Superior temporal gyrus (tissue), 1 donor: ENCODE results near the gene SLC25A6.
"Not testable (repeated sequence)": the region's sequence is repeated elsewhere in the genome, so short reads cannot be mapped to it uniquely, and the experiment has no call there.

Experiments used
- DNase-seq: peaks from one replicate; pipeline ENCODE4 v3.0.0-alpha.2; 2016; ENCODE audit errors: extremely low spot score

Gene SLC25A6

DNA sequence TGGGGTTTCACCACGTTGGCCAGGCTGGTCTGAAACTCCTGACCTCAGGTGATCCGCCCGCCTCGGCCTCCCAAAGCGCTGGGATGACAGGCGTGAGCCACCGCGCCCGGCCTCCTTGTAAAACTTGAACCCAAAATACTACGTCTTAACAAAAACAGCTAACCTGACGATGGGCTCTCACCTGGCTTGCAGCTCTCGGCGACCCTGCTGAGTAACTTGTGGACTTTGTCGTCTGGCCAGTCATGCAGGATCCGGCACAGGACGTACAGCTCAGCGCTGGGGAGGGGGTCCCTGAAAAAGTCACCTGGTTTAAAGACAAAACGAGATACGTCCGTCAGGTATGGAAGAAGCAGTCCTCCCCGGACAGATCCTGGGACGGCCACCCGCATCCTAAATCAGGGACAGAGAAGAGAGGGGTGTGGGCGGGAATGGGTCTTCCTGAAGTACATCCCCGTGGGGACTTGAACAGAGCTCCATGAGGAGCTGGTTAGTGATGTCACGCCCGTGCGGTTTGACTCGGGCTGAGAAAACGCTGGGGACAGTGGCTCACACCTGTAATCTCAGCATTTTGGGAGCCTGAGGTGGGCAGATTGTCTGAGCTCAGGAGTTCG lies 20.7 kb upstream of the SLC25A6 start:
- no peak for DNase-seq

DNA sequence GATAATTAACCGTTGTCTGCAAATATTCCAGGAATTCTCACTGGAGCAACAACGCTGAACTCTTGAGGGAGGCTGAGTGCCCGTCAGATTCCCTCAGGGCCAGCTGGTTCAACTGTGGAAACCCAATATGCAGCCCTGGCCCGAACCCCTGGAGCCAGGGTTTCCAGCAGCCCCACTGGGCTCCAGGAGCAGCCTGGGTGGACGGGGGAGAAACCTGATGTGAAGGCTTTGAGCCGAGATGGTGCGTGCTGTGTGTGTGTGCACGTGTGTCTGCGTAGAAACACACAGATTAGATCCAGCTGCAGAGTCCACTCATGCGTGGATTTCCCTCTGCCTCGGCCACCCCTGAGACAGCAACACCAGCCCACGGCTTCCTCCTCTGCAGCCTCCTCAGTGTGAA lies 19.4 kb upstream of the SLC25A6 start:
- DNase-seq = no peak

DNA sequence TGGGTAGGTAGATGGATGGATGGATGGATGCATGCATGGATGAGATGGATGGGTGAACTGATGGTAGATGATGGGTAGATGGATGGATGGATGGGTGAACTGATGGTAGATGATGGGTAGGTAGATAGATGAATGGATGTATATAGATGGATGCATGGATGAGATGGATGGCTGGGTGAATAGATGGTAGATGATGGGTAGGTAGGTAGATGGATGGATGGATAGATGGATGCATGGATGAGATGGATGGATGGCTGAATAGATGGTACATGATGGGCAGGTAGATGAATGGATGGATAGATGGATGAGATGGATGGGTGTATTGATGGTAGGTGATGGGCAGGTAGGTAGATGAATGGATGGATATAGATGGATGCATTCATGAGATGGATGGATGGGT lies 15.1 kb upstream of the SLC25A6 start:
- DNase-seq = no peak

DNA sequence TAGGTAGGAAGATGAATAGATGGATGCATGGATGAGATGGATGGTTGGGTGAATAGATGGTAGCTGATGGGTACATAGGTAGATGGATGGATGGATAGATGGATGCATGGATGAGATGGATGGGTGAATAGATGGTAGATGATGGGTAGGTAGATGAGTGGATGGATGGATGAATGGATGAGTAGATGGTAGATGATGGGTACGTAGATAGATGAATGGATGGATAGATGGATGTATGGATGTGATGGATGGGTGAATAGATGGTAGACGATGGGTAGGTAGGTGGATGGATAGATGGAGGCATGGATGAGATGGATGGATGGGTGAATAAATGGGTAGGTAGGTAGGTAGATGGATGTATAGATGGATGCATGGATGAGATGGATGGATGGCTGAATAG lies 13.9 kb upstream of the SLC25A6 start:
- DNase-seq = not testable (repeated sequence)

DNA sequence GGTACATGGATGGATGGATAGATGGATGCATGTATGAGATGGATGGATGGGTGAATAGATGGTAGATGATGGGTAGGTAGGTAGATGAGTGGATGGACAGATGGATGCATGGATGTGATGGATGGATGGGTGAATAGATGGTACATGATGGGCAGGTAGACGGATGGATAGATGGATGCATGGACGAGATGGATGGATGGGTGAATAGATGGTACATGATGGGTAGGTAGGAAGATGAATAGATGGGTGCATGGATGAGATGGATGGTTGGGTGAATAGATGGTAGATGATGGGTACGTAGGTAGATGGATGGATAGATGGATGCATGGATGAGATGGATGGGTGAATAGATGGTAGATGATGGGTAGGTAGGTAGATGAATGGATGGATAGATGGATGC lies 12.0 kb upstream of the SLC25A6 start:
- DNase-seq = not testable (repeated sequence)

DNA sequence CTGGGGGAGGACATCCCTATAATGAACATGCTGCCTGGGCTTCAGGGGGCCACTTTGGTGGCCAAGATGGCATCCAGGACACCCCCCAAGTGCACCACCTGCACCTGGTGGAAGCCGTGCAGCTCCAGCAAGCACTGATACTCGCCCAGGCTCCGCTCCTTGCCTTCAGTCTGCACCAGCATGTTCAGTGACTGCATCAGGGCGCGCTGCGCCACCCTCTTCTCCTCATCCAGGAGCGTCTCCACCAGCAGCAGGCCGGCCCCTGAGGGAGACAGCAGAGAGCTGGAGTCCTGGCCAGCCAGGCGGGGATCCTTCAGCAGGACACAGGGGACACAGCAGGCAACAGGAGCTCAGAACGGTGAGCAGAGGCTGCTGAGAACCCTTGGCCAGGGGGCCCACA lies 11.3 kb upstream of the SLC25A6 start:
- no peak for DNase-seq

DNA sequence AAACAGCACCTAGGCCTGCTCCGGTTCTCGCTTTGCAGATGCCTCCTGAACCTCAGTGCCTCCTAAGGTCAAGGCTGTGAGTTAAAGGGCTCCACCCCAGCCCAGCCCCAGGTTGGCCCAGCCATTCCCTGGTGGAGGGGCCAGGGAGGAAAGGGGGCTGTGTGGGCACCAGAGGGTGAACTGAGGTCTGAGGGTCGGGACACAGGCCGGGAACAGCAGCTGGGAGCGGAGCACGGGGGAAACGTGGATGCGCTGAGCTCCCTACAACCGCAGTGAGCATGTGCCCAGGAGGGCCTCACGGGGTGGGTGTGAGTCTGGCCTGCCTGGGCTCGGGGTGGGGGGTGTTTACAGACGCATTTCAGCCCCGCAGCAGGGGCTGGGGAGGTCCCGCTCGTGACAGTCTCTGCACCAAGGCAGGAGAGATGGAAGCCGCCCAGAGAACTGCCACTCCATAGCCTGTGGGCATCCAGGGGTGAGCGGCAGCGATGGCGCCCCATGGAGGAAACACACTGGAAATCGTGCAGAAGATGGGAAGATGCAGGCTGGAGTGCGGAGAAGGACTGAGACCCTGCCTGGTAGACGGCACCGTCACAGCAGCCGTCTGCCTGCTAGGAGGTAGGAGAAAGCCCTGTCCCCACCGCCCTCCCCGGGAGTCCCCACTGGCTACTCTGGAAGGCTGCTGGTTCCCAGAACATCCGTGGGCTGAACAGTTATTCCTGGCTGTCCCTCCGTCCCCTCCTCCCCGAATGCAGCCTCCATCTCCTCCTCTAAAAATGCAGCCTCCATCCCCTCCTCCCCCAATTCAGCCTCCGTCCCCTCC lies 9.9 kb upstream of the SLC25A6 start:
- DNase-seq = no peak

DNA sequence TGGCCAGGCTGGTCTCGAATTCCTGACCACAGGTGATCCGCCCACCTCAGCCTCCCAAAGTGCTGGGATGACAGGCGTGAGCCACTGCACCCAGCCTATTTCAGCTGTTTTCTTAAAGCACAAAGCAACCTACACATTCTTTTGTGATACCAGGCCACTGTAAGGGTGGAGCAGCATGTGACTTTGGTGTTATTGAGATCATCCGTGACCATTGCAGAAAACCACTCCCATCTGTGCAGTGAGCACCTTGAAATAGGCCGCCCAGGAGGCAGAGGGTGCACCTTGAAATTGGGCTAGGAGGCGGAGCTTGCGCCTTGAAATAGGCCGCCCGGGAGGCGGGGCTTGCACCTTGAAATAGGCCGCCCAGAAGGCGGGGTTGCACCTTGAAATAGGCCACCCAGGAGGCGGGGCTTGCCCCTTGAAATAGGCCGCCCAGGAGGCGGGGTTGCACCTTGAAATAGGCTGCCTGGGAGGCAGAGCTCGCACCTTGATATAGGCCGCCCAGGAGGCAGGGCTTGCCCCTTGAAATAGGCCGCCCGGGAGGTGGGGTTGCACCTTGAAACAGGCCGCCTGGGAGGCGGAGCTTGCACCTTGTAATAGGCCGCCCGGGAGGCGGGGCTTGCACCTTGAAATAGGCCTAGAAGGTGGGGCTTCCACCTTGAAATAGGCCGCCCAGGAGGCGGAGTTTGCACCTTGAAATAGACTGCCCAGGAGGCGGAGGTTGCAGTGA lies 9.0 kb upstream of the SLC25A6 start:
- no peak for DNase-seq

DNA sequence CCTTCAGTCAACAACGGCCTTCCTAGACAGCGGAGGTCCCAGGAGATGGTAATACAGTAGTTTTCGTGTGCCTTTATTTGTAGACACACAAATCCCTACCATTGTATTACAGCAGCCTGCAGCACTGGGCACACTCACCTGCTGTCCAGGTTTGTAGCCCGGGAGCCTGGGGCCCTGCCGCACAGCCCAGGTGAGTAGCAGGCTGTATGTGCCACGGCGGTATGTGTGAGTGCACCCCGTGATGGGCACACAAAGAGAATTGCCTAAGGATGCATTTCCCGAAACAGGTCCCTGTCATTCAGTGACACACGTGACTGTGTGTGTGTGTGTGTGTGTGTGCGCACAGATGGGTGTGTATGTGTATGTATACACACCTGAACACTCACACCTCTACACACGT lies 8.1 kb upstream of the SLC25A6 start:
- DNase-seq = no peak

DNA sequence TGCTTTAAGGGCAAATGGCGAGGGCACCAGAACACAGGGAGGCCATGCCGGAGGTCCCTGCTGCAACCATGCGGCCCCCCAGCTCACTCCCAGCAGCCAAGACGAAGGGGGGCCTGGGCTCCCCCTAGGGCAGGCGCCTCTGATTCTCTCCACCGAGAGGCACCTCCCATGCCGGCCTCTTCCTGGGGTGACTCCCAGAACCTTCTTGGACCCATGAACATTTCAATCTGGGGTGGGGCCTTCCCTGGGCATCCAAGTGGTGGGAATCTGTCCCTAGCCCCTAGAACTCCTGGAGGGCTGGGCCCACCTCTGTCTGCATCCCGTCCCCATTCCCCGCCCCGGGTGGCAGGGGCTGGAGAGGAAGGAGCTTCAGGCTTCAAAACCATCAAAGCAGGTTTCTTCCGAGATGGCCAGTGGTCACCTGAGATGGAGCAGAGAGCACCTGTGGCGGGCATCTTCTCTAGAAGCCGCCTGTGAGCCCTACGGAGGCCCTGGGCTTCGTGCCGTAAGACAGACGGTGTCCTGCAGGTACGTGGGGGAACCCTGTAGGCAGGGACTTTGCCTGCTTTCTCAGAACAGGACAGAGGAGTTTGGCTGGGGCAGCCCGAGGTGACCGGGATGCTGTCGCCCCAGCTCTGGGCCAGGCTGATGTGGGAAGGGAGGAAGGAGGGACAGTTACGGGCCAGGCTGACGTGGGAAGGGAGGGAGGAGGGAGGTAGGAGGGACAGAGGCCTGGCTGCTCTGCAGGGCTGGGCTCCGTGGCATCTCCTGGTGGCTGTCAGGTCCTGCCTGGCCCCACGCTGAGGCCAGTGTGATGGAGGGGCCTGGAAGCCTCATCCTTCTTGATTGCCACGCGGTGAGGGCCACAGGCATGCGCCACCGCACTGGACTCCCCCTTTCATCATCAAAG lies 6.8 kb upstream of the SLC25A6 start:
- DNase-seq = no peak

DNA sequence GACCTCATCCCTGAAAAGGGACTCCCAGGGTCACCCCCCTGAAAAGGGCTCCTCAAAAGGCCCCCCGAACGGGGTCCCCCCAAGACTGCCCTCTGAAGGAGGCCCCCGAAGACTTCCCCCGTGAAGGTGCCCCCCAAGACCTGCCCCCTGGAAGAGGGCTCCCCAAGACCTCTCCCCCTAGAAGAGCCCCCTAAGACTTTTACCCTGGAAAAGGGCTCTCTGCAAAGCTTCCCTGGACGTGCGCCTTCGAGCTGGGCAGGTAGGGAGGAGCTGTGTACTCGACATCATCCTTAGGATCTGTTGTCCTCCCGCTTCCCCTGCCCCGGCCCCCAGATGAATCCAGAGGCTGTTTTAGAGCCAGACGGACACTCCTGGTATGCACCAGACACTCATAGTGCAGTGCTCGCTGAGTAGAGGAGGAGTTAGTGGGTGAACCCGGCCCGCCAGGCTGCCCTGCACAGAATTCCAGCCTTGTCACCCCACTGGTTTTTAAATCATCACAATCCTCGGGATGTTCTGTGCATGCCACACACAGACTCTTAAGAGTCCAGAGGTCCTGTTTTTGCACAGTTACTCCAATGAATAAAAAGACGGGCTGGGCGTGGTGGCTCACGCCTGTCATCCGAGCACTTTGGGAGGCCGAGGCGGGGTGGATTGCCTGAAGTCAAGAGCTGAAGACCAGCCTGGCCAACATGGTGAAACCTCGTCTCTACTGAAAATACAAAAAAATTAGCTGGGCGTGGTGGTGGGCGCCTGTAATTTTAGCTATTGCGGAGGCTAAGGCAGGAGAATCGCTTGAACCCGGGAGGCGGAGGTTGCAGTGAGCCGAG lies 5.7 kb upstream of the SLC25A6 start:
- DNase-seq = no peak

DNA sequence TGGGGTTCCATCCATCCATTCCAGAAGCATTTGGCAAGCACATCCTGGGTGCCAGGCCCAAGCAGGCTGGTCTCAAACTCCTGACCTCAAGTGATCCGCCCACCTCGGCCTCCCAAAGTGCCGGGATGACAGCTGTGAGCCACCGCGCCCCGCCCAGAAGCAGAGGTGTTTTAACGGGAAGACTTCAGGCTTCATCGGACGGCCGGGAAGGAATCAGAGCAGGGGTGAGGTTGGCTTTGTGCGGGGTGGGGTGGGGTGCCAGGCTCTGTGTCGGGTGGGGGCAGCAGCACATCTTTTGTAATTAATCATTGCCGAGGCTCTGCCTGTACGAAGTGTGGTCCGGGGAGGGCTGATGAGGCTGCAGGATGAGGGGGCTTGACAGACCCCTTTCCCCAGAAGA lies 5.1 kb upstream of the SLC25A6 start:
- DNase-seq = no peak

DNA sequence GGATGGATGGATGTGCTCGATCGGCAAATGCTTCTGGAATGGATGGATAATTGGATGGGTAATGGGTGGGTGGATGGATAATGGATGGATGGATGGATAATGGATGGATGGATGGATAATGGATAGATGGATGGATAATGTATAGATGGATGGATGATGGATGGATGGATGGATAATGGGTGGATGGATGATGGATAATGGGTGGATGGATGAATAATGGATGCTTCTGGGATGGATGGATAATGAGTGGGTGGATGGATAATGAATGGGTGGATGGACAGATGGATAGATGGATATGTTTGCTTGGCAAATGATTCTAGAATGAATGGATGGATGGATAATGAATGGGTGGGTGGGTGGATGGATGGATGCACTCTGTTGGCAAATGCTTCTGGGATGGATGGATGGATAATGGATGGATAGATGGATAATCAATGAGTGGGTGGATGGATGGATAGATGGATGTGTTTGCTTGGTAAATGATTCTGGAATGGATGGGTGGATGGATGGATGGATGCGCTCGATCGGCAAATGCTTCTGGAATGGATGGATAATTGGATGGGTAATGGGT lies 3.8 kb upstream of the SLC25A6 start:
- DNase-seq = no peak

DNA sequence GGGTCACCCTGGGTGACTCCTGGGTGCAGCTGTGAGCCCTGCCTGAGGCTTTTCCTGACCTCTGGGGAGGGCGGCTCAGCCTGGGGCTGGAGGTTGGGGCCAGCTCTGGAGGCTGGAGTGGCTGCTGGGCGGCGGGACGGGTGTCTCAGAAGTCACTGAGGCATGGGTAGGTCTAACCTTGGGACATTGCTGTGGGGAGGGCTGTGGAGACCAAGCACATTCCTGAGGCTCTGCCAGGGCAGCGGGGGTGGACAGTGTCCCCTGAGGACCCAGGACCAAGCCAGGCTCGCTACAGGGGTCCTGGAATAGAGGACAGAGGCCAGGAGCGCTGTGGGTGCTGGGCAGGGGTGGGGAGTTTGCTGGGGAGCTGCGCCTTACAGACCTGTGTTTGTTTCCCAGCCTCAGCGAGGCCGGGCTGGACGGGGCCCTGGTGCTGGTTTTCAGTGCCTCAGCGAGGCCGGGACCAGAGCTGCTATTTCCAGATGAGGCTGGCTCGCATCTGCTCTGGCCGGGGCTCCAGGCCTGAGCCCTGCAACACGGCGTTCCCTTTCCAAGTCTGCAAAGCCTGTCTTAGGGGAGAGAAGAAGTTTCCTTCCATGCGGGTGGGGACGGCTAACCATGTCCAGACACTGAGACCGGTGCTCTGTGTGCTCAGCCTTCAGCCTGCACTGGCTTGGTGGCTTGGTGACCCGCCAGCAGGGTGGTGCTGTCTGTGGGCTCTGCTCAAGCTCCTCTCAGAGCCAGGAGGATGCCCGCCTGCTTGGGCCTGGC lies 3.0 kb upstream of the SLC25A6 start:
- no peak for DNase-seq

DNA sequence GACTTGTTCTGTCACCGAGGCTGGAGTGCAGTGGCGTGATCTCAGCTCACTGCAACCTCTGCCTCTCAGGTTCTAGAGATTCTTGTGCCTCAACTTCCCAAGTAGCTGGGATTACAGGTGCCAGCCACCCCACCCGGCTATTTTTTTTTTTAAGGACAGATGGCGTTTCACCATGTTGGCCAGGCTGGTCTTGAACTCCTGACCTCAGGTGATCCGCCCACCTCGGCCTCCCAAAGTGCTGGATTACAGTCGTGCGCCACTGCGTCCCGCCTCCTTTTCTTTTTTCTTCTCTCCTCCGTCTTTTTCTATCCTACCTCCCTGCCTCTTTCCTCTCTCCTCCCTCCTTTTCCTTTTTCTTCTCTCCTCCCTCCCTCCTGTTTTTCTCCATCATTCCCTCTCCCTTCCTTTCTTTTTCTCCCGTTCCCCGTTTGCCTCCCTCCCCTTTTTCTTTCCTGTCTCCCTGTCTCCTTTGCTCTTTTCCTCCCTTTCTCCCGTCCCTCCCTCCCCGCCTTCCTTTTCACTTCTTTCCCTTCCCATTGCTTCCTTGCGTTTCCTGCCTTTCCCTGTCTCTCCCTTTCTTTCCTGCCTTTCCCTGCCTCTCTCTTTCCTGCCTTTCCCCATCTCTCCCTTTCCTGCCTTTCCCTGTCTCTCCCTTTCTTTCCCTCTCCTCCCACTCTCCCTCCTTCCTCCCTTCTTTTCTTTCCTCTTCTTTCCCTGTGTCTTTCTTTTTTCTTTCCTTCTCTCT lies 2.1 kb upstream of the SLC25A6 start:
- DNase-seq = no peak

DNA sequence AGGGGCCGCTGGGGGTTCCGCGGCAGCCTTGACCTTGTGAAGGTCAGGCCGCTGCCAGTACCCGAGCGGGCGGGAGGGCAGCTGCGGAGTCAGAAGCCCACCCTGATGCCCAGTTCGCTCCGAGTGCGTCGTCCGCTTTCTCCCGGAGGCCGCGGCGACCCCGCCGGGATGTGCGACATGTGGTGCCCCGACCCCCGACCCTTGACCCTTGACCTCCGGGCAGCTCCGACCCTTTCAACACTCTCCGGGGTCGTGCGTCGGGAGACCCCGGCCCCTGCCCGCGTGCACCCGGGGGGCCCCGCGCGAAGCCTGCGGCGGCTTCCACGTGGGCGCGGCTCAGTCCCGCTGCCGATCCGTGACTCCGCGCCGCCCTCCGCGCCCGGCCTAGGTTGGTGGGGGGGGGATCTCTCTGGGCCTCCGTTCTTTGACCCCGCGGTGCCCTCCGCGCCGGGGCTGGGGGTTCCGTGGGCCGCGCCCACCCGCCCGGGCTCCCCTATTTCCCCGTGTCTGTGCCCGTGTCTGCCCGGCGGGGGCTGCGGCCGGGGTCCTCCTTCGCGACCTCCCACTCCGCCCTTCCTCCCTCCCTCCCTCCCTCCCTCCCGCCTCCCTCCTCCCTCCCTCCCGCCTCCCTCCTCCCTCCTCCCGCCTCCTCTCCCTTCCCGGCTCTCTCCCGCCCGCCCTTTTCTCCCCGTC lies 609 bp upstream of the SLC25A6 start:
- DNase-seq = peak; percentile 45

DNA sequence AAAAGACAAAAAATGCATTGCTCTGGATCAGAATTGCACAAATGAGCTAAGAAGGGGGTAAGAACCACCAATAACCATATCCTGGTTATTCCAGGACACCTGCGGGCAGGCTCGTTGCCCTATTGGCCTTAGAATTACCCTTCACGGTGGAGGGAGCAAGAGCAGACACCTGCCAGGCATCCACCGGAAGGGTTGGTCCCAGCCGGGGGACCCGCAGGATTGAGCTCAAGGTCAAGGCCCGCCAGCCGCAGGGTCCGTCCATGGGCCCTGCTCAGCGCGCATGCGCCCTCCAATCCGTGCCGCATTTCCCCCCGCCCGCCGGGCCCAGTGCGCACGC lies 575 bp downstream of the SLC25A6 start:
- no peak for DNase-seq

DNA sequence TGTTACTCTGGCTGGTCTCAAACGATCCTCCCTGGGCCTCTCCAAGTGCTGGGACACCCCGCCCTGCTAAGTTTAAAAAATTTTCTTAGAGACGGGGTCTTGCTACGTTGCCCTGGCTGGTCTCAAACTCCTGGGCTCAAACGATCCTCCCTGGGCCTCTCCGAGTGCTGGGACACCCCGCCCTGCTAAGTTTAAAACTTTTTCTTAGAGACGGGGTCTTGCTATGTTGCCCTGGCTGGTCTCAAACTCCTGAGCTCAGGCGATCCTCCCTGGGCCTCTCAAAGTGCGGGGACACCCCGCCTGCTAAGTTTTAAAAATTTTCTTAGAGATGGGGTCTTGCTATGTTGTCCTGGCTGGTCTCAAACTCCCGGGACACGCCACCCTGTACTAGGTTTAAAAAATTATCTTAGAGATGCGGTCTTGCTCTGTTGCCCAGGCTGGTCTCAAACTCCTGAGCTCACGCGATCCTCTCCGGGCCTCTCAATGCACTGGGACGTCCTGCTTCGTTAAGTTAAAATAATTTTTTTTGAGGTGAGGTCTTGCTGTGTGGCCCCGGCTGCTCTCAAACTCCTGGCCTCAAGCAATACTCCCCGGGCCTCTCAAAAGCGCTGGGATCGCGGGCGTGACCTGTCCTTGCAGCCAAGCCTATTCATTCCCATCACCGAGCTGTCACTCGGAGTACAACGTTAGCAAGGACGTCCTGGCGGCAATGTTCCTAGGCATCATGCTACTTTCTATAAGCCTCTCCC lies 1.1 kb downstream of the SLC25A6 start:
- no peak for DNase-seq
